GM23338 (cell line): Measurements from ENCODE around the gene PAM16.

Experiments used
- EZH2 ChIP-seq: fragments of 200-600 bp; sonication (generic); IDR thresholded peaks from one replicate; pipeline ENCODE4 v1.8.0; 2017; ENCODE audit warnings: antibody characterized with exemption, mild to moderate bottlenecking, low read depth; ENCODE audit not compliant: unreplicated experiment
- POLR2AphosphoS5 ChIP-seq: IDR thresholded peaks from 2 replicates; pipeline ENCODE4 v1.6.1; 2016; ENCODE audit warnings: antibody characterized with exemption, low read depth
- ZNF114 ChIP-seq: fragments of 250-450 bp; sonication (Bioruptor Pico); IDR thresholded peaks from 2 replicates; pipeline ENCODE4 v1.5.0; 2020; ENCODE audit warnings: mild to moderate bottlenecking, moderate library complexity
- TF ChIP-seq, protein P1 (sequence below), 2 experiments: fragments of 200-600 bp in 1 of 2; sonication (generic) in 1 of 2; conservative IDR thresholded peaks; 2 replicates each; pipeline versions ENCODE4 v1.5.1 to v1.6.1; 2016 to 2017; ENCODE audit warnings: antibody characterized with exemption in 2 of 2, low read depth in 2 of 2, mild to moderate bottlenecking in 2 of 2, moderate library complexity in 1 of 2

DNA sequence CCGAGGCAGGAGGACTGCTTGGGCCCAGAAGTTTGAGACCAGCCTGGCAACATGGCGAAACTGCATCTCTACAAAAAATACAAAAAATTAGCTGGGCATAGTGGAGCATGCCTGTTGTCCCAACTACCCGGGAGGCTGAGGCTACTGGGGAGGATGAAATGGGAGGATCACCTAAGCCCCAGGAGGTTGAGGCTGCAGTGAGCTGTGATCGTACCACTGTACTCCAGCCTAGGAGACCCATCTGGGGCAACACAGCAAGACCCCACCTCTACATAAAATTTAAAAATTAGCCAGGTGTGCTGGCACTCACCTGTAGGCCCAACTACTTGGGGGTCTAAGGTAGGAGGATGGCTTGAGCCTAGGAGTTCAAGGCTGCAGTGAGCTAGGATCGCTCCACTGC is 1.8 kb downstream of the PAM16 start:
- TF ChIP-seq EZH2 = no peak
- TF ChIP-seq, protein P1, sequence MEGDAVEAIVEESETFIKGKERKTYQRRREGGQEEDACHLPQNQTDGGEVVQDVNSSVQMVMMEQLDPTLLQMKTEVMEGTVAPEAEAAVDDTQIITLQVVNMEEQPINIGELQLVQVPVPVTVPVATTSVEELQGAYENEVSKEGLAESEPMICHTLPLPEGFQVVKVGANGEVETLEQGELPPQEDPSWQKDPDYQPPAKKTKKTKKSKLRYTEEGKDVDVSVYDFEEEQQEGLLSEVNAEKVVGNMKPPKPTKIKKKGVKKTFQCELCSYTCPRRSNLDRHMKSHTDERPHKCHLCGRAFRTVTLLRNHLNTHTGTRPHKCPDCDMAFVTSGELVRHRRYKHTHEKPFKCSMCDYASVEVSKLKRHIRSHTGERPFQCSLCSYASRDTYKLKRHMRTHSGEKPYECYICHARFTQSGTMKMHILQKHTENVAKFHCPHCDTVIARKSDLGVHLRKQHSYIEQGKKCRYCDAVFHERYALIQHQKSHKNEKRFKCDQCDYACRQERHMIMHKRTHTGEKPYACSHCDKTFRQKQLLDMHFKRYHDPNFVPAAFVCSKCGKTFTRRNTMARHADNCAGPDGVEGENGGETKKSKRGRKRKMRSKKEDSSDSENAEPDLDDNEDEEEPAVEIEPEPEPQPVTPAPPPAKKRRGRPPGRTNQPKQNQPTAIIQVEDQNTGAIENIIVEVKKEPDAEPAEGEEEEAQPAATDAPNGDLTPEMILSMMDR (conservative IDR thresholded peaks at IDR 0.05; ENCODE audit: low read depth in 2 of 2) = no peak
- TF ChIP-seq POLR2AphosphoS5 = no peak
- no peak for TF ChIP-seq ZNF114 (CRISPR knock-in tag)
